T-helper 2 cell (primary cell): ENCODE data around the gene H6PD.

Experiments
- DNase-seq, 5 experiments: peaks; one replicate each; pipeline versions ENCODE4 v3.0.0 to v3.0.0-alpha.2; 2012 to 2022

Gene H6PD

DNA sequence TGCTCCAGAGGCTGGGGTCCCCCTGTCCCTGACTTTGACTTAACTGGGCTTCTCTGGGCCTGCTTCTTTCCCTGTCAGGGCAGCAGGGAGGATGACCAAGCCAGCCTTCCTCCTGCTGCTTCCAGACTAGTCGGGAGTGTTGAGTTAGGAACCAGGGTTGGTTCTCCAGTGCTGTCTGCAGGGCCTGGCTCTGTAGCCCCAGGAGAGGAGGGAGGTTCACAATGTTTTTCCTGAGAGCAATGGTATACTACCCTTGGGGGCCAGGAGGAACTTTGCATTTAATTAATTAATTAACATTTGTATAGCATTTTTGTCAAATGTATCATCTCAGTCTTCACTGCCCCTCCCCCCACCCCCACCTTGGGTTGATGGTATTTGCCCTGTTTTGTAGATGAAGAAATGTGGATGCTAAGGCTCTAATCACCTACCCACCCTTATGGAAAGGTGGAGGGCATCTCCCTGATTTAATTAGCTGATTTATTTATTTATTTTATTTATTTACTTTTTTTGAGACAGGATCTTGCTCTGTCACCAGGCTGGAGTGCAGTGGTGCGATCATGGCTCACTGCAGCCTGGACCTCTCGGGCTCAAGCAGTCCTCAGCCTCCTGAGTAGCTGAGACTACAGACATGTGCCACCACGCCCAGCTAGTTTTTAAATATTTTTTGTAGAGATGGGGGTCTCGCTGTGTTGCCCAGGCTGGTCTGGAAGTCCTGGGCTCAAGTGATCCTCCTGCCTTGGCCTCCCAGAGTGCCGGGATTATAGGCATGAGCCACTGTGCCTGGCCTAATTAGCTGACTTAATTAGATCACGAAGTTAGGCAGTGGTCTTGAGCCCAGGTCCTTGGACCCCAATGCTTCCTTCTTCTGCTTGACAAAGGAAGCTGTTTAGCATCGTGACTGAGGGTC, 6.6 kb downstream of the H6PD start:
- DNase-seq, result no peak

DNA sequence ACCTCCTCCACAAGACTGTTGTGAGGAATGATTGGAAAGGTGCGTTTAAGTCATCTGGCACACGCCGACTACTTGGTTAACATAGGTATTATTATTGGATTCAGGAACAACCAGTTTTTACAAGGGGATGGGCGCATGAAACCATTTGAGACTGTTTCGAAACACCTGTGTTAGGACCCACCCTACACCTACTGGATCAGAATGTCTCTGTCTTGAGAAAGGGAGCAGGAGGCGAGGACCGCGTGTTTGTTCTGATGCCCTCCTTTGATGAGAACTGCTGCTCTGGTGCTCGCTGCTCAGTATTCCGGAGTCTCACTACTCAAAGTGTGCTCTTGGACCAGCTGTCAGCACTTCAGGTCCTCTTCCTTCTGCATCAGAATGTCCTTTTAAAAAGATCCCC, 7.3 kb downstream of the H6PD start:
- no peak for DNase-seq

DNA sequence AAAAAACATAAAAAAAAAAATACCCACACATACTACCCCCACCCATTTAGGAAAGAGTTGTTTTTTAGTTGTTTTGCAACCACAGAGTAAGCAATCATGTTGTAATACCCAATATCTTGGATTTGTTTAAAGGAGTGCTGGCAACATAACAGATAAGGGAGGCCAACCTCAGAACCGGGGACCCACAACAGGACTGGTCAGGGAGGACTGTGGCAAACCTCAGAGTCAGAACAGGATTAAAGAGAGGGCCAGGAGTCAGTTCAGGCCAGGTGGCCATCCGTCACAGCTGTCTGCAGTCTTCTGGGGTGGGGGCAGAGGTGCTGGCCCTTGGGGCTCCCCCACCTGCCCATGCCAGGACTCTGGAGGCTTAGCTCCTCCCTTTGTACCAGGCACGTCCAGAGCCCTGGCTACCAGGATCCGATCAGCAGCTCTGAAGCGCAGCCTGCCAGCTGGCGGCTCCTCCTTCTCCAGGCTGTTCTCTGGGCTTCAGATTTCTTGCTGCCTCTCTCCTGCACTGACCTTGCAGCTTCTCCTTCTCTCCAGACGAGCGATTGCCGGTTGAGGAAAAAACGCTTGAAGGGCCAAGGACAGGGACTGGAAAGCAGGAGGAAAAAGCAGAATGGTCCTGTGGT, 7.9 kb downstream of the H6PD start:
- no peak for DNase-seq

GRCh38 chr1:9243066-9243739, 8.6 kb downstream of the H6PD start:
- DNase-seq, result no peak

DNA sequence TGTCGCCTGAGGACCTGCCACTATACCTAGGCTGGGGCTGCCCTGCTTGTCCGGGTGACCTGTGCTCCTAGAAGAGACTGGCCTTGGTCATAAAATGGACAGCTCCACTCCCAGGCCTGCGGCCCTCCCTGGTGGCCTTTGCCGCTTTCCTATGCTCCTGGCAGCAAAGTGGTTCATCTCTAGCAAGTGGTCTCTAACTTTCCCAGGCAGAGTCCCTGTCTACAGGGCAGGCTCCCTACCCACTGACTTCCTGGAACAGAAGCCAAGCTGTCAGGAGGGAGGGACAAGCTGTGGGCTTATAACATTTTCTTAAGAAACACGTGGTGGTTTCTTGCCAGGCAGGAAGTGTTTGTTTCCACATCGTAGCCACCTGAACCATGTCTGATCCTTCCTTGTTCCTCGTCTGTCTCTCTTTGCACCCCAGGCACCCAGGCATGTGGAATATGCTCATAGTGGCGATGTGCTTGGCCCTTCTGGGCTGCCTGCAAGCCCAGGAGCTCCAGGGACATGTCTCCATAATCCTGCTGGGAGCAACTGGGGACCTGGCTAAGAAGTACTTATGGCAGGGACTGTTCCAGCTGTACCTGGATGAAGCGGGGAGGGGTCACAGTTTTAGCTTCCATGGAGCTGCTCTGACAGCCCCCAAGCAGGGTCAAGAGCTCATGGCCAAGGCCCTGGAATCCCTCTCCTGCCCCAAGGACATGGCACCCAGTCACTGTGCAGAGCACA, 10.1 kb downstream of the H6PD start:
- peak in 1 of 5 experiments; percentile 74 for DNase-seq

DNA sequence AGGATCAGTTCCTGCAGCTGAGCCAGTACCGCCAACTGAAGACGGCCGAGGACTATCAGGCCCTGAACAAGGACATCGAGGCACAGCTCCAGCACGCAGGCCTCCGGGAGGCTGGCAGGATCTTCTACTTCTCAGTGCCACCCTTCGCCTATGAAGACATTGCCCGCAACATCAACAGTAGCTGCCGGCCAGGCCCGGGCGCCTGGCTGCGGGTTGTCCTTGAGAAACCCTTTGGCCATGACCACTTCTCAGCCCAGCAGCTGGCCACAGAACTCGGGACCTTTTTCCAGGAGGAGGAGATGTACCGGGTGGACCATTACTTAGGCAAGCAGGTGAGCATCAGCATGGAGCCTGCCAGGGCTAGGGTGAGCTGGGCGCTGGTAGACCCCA, 10.7 kb downstream of the H6PD start:
- DNase-seq, result no peak

- DNase-seq, result no peak
These were observed 11.1 kb downstream of the H6PD start for GRCh38 chr1:9245661-9246060.

DNA sequence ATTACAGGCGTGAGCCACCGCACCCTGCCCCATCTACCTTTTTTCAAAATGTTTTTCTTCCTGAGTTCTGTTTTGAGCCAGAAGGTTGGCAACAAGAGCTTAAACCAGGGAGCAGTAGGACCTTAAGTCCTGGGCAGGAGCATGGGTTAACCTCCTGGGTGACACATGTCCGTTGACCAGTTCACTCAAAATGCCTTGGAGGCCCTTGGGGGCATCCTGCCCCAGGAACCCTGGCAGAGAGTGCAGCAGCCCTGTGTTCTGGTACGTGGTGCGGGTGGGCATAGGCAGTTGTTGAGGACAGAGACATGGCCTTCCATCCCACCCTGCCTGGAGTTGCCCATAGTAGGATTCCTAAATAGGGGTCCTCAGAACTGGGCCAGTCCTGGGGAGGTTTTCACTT, 11.6 kb downstream of the H6PD start:
- DNase-seq, result no peak

- no peak for DNase-seq
These were observed 12.5 kb downstream of the H6PD start for GRCh38 chr1:9246841-9247785.

GRCh38 chr1:9247894-9248293, 13.3 kb downstream of the H6PD start:
- DNase-seq, result no peak

DNA sequence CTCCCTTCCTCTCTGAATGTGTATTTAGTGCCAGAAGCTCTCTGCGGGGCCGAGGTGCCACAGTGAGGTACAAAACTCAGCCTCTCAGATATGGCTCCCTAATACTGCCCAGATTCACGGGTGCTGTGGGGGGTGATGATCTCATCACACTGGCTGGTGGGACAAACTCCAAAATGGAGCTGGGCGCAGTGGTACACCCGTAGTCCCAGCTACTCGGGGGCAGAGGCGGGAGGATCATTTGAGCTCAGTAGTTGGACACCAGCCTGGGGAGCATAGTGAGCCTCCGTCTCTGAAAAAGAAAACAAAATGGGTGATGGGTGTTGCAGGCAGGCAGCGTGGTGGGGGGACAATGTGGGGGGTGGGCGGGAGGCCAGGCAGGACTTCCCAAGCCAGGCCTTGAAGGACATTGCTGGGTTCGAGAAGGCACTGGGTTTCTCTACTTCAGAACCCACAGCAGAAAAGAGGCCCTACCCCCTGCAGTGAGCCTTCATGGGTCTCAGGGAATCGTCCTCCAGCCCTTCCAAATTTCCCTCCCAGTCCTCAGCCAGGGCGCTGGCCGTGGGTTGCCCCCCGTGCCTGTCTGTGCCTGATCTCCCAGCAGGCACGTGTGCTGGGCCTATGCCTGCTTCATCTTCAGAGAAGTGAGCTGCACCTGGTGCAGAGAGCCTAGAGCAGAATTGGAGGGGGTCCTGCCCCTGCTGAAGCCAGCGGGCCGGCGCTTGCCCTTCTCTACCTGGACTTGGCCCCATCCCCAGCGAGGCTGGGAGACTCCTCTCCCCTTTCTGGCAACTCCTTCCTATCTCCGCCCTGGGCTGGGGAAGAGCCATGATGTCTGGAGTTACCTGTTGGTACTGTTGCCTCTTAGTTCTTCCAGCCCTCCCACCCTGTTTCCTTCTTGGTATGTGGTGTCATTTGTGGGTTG, 14.0 kb downstream of the H6PD start:
- no peak for DNase-seq

- no peak for DNase-seq
These were observed 14.6 kb downstream of the H6PD start for GRCh38 chr1:9249263-9249533.

DNA sequence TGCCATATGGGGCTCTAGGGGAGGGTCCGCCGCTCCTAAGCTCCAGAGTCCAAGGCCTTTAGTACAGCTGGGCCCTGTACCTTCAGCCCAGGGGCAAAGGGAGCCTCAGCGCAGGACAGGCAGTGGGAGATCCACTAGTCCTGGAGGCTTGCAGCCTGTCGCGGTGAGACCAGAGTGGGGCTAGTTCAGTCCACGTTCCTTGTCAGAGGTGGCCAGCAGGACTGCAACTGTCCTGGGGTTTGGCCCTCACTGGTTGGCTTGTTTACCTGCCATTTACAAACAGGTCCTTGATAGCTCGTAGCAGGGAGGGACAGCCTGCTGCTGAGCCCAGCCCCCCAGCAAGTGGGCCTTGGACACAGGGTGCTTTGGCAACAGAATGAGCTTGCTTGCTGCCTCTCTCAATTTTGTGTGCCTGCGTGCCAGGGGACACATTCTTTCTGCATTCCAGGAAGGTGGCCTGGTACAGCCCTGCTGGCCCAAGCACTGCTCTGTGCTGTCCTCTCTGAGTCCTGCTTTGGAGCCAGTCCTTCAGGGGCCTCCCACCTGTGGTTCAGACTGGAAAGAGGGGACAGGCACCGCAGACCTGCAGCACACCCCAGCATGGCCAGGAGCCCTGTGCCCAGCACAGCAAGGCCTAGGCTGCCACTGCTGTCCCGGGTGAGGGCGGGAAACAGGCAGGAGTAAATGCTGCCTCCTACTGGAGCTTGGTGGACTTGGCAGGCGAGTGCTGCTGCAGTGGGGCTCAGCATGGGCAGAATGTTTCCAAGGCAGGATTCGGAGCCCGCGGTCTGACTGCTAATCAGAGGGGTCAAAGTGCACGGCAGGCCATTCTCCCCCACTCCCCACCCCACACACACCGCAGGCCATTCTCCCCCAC, 15.2 kb downstream of the H6PD start:
- DNase-seq, result peak in 1 of 5 experiments; percentile 51

DNA sequence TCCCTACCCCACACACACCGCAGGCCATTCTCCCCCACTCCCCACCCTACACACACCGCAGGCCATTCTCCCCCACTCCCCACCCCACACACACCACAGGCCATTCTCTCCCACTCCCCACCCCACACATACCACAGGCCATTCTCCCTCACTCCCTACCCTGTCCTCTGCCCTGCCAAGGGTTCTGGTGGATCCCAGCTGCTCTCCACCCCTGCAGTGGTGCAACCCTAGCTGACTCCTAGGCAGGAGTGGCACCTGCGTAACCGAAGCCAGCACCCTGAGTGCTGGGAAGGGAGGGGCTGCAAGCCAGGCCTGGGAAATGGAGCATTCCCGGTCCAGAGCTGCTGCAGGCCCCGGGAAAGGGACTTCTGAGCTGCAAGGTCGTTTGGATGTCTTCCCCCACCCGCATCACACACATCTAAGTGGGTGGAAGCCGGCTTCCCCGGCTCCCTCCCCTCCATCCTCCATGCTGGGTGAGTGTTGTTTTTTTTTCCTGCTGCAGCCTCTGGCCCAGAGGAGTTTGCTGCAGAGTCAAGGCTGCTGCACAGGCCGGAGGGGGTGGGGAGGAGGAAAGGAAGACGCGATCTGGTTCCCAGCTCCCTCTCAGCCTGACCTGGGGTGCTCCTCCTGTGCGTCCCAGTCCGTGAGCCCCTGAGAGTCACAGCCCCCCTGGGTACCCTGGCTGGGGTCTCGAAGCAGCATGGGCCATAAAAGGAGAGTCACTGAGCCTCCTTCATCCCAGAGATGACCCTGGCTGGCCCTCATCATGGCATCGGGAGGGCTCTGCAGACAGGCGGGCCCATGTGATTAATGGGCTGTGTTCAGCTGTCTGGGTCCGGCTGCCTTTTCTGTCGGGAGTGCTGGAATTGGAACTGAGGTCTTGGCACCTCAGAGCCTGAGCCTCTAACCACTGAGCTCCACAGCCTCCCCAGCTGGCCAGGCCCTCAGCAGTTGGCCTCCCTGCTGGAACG, 16.1 kb downstream of the H6PD start:
- no peak for DNase-seq

DNA sequence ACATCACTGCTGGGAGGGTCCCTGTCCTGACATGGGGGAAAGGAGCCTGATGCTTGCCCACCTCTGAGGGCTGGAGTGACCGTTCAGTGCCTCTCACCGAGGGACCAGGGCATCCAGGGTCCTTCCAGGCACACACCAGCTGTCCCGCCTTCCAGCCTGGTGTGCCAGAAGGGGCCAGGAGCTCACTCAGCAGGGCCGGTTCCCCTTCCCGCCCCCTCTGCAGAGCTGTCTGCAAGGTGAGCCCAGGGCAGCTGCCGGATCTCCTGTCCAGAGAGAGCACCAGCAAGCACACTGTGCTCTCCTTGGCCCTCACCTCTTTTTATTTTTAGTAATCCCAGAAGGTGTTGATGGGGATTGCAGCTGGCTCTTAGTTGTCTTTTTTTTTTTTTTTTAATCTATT, 16.9 kb downstream of the H6PD start:
- DNase-seq, result no peak

GRCh38 chr1:9253004-9253403, 18.4 kb downstream of the H6PD start:
- DNase-seq, result no peak

GRCh38 chr1:9253453-9254105, 19.0 kb downstream of the H6PD start:
- no peak for DNase-seq

- DNase-seq, result no peak
These were observed 21.8 kb downstream of the H6PD start for GRCh38 chr1:9256332-9256731.
